Transverse colon (tissue), 4 donors: ENCODE results near the gene GGACT. TPM values are rescaled to one million over a fixed set of nuclear protein-coding genes. Genes with fewer than 3 reads are reported as not detected.

Experiments used
- DNase-seq: peaks from one replicate; pipeline ENCODE4 v3.0.0-alpha.2; 2019
- H3K27ac ChIP-seq, 4 donors: fragments of 200-600 bp; sonication (generic); 2 replicates each; pipeline ENCODE4 v1.5.1; 2016 to 2018; ENCODE audit warnings: inconsistent platforms in 4 of 4
- H3K27me3 ChIP-seq: fragments of 200-600 bp; sonication (generic); 2 replicates; pipeline ENCODE4 v1.5.1; 2017; ENCODE audit warnings: inconsistent platforms
- H3K36me3 ChIP-seq, 4 donors: fragments of 200-600 bp; sonication (generic); 2 replicates each; pipeline ENCODE4 v1.5.1; 2017 to 2019; ENCODE audit warnings: inconsistent platforms in 4 of 4
- H3K4me1 ChIP-seq, 4 donors: fragments of 200-600 bp; sonication (generic); 2 replicates each; pipeline ENCODE4 v1.5.1; 2017 to 2020; ENCODE audit warnings: inconsistent platforms in 4 of 4
- H3K4me3 ChIP-seq, 4 donors: fragments of 200-600 bp; sonication (generic); 1 replicate in 1 of 4; 2 replicates in 3 of 4; pipeline versions ENCODE4 v1.5.1 to v1.6.1; 2017 to 2019; ENCODE audit warnings: inconsistent platforms in 4 of 4
- H3K9me3 ChIP-seq, 2 donors: fragments of 200-600 bp; sonication (generic); 2 replicates each; pipeline ENCODE4 v1.5.1; 2017 to 2019; ENCODE audit warnings: inconsistent platforms in 2 of 2
- EP300 ChIP-seq: sonication (generic); formaldehyde crosslinking; IDR thresholded peaks from one replicate; pipeline ENCODE4 v1.6.1; 2017; ENCODE audit warnings: antibody characterized with exemption, low read depth
- POLR2A ChIP-seq: fragments of 450-650 bp; IDR thresholded peaks from one replicate; pipeline ENCODE4 v1.6.1; 2016; ENCODE audit warnings: antibody characterized with exemption, mild to moderate bottlenecking, moderate library complexity
- POLR2AphosphoS5 ChIP-seq, 3 donors: sonication (generic); formaldehyde crosslinking; IDR thresholded peaks; one replicate each; pipeline ENCODE4 v1.6.1; 2016; ENCODE audit warnings: antibody characterized with exemption in 3 of 3
- WGBS, 2 donors: methylation state at CpG; one replicate each; pipeline ENCODE4 v1.1.5; 2018; ENCODE audit warnings: low coverage in 1 of 2; 5-methylcytosine and 5-hydroxymethylcytosine counted together
- in situ Hi-C, 4 donors: fragments of 200-750 bp; cut with MboI; loops; one replicate each; pipeline versions ENCODE4 v1.15.0 to v1.15.1; 2017; ENCODE audit warnings: low sequenced_read_pairs in 3 of 4, low pct_ligation_motif_present in 1 of 4, low pct_unique_long_range_greater_than_20kb in 1 of 4
- intact Hi-C: fragments of 100-400 bp; cut with DNase I; formaldehyde crosslinking; loops from one replicate; pipeline ENCODE4 v1.15.1; 2023; ENCODE audit warnings: low total_unique reads
- total RNA-seq, 4 donors: library from RNA; depleted of rRNA; stranded (reverse); fragments of >200 nt; gene quantifications; one replicate each; pipeline ENCODE4 v1.1.0, GENCODE V29; 2016
- TF ChIP-seq, protein P1 (sequence below), 5 experiments: fragments of 200-600 bp in 3 of 5; fragments of 450-650 bp in 2 of 5; sonication (generic) in 3 of 5; IDR thresholded peaks; 1 replicate in 2 of 5; 2 replicates in 3 of 5; pipeline ENCODE4 v1.5.1; 2016 to 2017; ENCODE audit warnings: antibody characterized with exemption in 5 of 5, inconsistent platforms in 3 of 5, mild to moderate bottlenecking in 2 of 5, moderate library complexity in 1 of 5

Gene GGACT
- total RNA-seq, 4 donors from 2014 or later = 6.4 to 9.2 (median 8.8) TPM; not detected in 1

GRCh38 chr13:100513171-100513570 is 75.4 kb downstream of the GGACT start:
- Histone ChIP-seq H3K9me3 (no peaks in the 10 kb centered on the region), H3K27me3 (no peaks in the 10 kb centered on the region), H3K27ac (no peak overlapping the region), H3K36me3 (no peaks in the 10 kb centered on the region), H3K4me1 (peaks cover 0 to 21% (median 5%) of the 10 kb centered on the region in 4 donors), H3K4me3 (no peak overlapping the region)
- WGBS, 2 donors = 65 to 76% methylated on average over 3 of the region's 3 CpGs
- in situ Hi-C loops = loop anchor here (10.0 to 25.0 kb wide), 6 partner anchors 276 to 858 kb away; no protein-coding TSS in a partner anchor
- no peak for DNase-seq
- intact Hi-C loops = loop anchor here (5.0 kb wide), 1 partner anchor 856 kb away; no protein-coding TSS in a partner anchor
- TF ChIP-seq POLR2AphosphoS5 (IDR thresholded peaks at IDR 0.05) (no peak), POLR2A (no peak), EP300 (no peak)
- TF ChIP-seq, protein P1, sequence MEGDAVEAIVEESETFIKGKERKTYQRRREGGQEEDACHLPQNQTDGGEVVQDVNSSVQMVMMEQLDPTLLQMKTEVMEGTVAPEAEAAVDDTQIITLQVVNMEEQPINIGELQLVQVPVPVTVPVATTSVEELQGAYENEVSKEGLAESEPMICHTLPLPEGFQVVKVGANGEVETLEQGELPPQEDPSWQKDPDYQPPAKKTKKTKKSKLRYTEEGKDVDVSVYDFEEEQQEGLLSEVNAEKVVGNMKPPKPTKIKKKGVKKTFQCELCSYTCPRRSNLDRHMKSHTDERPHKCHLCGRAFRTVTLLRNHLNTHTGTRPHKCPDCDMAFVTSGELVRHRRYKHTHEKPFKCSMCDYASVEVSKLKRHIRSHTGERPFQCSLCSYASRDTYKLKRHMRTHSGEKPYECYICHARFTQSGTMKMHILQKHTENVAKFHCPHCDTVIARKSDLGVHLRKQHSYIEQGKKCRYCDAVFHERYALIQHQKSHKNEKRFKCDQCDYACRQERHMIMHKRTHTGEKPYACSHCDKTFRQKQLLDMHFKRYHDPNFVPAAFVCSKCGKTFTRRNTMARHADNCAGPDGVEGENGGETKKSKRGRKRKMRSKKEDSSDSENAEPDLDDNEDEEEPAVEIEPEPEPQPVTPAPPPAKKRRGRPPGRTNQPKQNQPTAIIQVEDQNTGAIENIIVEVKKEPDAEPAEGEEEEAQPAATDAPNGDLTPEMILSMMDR (IDR thresholded peaks at IDR 0.05) = no peak

GRCh38 chr13:100512422-100512821 is 76.2 kb downstream of the GGACT start:
- Histone ChIP-seq H3K4me1 (peaks cover 0 to 14% (median 0%) of the 10 kb centered on the region in 4 donors), H3K9me3 (no peaks in the 10 kb centered on the region), H3K36me3 (no peaks in the 10 kb centered on the region), H3K4me3 (no peak overlapping the region), H3K27ac (no peak overlapping the region), H3K27me3 (no peaks in the 10 kb centered on the region)
- in situ Hi-C loops = loop anchor here (10.0 to 25.0 kb wide), 6 partner anchors 275 to 858 kb away; no protein-coding TSS in a partner anchor
- DNase-seq = no peak
- no peak for TF ChIP-seq POLR2AphosphoS5 (IDR thresholded peaks at IDR 0.05)
- no peak for TF ChIP-seq EP300
- TF ChIP-seq POLR2A = no peak
- TF ChIP-seq, protein P1 (IDR thresholded peaks at IDR 0.05) = no peak
- intact Hi-C loops = loop anchor here (5.0 kb wide), 1 partner anchor 855 kb away; no protein-coding TSS in a partner anchor
- WGBS, 2 donors = 80 to 96% methylated on average over 2 to 9 of the region's 9 CpGs

- H3K4me1 ChIP-seq = peaks cover 0 to 8% (median 0%) of the 10 kb centered on the region in 4 donors
- DNase-seq = no peak
- in situ Hi-C loops = loop anchor here (10.0 to 25.0 kb wide), 6 partner anchors 274 to 857 kb away; no protein-coding TSS in a partner anchor
- TF ChIP-seq POLR2AphosphoS5 (IDR thresholded peaks at IDR 0.05) (no peak), POLR2A (no peak), EP300 (no peak)
- TF ChIP-seq, protein P1 (IDR thresholded peaks at IDR 0.05) = no peak
- no peak overlapping the region for H3K27ac ChIP-seq
- WGBS, 2 donors = 78% methylated on average over 7 of the region's 7 CpGs; no CpG with 5 or more reads in 1 of the 2 donors
- no peaks in the 10 kb centered on the region for H3K36me3 ChIP-seq
- no peaks in the 10 kb centered on the region for H3K9me3 ChIP-seq
- intact Hi-C loops = loop anchor here (5.0 kb wide), 1 partner anchor 854 kb away; no protein-coding TSS in a partner anchor
- H3K27me3 ChIP-seq = no peaks in the 10 kb centered on the region
- no peak overlapping the region for H3K4me3 ChIP-seq
These were observed 77.1 kb downstream of the GGACT start for GRCh38 chr13:100511466-100511865.

DNA sequence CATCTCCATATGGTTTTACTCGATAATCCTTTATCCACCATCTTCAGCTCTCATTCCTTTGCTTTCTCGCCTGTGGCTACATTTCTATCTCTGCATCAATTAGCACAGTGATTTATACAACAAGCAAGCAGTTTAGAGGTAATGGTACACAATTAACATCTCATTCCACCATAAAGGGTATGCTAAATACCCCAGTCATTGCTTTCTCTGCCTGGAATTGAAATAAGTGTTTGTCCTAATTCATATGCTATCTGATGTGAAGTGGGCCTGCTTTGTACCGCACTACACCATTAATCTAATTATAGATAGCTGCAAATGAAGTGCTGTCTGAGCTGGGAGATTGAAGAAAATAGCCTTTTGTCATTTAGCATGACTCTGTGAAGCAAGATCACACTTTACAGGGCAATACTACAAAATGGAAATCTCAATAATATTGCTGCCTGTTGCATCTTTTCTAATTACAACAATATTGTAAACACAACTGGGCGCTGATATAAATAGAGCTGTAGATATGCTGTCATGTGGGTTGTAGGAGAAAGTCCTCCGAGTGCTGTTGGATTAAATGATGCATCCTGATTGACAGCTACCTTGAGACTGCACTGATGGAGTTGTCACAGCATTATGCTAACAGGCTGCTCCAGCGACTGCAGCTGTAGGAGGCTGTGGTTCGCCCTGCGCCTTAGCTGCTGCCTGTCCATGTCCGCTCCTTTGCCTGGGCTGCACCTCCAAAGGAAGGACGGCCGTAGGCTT is 78.2 kb downstream of the GGACT start:
- H3K27me3 ChIP-seq = no peaks in the 10 kb centered on the region
- intact Hi-C loops (loop anchor here (5.0 kb wide), 1 partner anchor 853 kb away; no protein-coding TSS in a partner anchor), in situ Hi-C loops (loop anchor here (10.0 to 25.0 kb wide), 6 partner anchors 273 to 856 kb away; no protein-coding TSS in a partner anchor)
- peaks cover 0 to 8% (median 0%) of the 10 kb centered on the region in 4 donors for H3K4me1 ChIP-seq
- no peaks in the 10 kb centered on the region for H3K36me3 ChIP-seq
- H3K9me3 ChIP-seq = no peaks in the 10 kb centered on the region
- no peak for DNase-seq
- no peak overlapping the region for H3K4me3 ChIP-seq
- TF ChIP-seq POLR2A (no peak), EP300 (no peak), POLR2AphosphoS5 (IDR thresholded peaks at IDR 0.05) (no peak)
- TF ChIP-seq, protein P1 (IDR thresholded peaks at IDR 0.05) = no peak
- WGBS, 2 donors = 91 to 92% methylated on average over 5 to 11 of the region's 11 CpGs
- no peak overlapping the region for H3K27ac ChIP-seq
